ELF-1 (cell line): Measurements from ENCODE around the gene PCDH9.
A peak's percentile ranks its signal among the peaks of the same experiment; 100 is the strongest.

ENCODE experiments used
- DNase-seq: peaks from one replicate; pipeline ENCODE4 v3.0.0-alpha.2; 2016; ENCODE audit warnings: low read depth, low spot score

The PCDH9 gene, protein sequence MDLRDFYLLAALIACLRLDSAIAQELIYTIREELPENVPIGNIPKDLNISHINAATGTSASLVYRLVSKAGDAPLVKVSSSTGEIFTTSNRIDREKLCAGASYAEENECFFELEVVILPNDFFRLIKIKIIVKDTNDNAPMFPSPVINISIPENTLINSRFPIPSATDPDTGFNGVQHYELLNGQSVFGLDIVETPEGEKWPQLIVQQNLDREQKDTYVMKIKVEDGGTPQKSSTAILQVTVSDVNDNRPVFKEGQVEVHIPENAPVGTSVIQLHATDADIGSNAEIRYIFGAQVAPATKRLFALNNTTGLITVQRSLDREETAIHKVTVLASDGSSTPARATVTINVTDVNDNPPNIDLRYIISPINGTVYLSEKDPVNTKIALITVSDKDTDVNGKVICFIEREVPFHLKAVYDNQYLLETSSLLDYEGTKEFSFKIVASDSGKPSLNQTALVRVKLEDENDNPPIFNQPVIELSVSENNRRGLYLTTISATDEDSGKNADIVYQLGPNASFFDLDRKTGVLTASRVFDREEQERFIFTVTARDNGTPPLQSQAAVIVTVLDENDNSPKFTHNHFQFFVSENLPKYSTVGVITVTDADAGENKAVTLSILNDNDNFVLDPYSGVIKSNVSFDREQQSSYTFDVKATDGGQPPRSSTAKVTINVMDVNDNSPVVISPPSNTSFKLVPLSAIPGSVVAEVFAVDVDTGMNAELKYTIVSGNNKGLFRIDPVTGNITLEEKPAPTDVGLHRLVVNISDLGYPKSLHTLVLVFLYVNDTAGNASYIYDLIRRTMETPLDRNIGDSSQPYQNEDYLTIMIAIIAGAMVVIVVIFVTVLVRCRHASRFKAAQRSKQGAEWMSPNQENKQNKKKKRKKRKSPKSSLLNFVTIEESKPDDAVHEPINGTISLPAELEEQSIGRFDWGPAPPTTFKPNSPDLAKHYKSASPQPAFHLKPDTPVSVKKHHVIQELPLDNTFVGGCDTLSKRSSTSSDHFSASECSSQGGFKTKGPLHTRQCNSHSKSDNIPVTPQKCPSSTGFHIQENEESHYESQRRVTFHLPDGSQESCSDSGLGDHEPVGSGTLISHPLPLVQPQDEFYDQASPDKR (N-terminal part only)

DNA sequence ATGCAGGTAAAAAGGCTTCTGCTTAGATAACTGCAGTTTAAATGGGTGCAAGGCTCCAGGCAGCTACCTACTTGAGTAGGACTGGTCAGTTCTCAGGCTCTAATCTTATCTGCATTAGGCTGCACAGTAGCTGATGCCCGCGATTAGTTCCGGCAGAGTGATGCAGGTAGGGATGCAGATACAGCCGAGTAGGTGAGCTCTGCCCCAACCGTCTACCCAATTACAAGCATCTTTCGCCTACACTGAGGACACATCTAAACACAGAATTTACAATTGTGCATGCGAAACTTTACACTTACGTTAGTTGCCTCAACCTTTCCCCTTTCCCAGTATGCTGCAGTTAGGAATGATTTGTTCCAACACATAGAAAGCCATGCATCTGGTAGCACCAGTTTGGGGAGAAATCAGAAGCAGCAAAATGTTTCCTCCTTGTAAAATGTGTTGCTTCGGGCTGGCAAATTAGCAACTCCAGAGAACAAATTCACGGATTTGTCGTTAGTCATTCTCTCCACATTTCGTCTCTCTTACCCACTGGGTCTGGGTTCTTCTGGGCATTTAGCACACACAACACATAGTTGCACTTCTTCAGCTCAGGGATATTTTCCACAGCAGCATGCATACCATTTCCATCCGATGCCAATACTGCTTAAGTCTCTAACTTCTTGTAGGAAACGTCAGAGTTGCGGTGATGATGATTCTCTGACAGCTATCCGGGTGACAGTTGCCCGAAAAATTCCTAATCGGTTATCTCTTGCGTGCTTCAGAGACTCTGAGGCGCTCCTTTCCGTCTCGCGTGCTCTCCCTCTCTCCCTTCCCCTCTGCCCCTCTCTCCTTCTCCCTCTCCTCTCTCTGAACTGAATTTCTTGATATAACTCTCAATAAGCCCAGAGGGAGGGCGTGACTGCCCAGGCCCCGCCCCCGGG is at the start of gene PCDH9:
Gene PCDH9 (minus strand): TSS at position 856 of the 923 bp plus-strand sequence. CDS start 1,896 bp downstream, outside the sequence.
- DNase-seq = peak; percentile 23

DNA sequence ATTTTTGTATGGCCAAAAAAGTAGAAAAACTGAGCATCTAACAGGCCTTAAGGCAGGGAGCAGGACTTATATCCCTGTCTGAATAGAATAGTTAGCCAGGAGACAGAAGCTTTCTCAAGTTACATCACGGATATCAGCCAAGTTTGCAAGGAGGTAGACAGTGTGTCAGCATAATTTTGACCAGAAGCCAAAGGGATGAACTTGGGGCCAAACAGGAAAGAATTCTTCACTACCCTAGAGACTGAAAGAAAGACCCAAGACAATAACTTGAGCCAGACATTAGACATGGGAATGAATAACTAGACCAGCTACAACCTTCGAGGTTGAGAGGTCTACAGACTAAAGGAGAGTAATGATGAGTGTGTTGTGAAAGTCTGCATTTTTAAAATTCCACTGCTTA is 48.1 kb upstream of the PCDH9 start:
- no peak for DNase-seq

DNA sequence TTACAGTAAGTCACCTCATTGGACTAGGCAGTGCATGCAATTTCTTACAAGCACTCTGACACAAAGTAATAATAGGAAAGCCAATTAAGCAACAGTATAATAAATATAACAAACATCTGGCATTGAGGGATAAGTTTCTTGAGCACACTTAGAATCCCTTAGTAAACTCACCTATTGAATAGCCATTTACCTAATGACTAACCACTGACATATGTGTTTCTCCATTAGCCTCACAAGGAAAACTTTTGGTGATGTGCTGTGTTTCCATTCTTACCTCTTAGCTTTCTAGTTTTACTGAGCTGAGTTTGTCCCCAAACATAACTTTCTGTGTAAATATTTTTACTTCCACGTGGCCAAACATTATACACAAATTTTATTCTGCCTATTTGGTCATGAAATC is 47.4 kb upstream of the PCDH9 start:
- DNase-seq = no peak

GRCh38 chr13:67275351-67275960 is 45.3 kb upstream of the PCDH9 start:
- no peak for DNase-seq

DNA sequence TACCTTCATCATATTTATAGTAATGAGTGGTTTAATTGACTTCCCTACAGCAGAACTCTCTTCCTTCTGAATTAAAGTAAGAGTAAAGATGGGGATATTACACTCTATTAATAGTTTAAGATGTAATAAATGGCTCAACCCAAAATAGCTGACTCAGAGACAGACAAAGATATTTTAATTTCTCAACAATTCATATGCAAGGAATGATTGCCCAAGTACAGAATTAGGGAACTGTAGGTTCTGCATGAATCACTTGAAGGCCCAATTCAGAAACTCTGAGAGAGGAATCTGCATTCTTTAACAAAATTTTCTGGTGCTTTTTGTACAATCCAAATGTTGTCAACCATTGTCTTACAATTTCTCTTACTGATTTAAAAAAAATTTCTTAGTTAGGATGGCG is 42.9 kb upstream of the PCDH9 start:
- no peak for DNase-seq

DNA sequence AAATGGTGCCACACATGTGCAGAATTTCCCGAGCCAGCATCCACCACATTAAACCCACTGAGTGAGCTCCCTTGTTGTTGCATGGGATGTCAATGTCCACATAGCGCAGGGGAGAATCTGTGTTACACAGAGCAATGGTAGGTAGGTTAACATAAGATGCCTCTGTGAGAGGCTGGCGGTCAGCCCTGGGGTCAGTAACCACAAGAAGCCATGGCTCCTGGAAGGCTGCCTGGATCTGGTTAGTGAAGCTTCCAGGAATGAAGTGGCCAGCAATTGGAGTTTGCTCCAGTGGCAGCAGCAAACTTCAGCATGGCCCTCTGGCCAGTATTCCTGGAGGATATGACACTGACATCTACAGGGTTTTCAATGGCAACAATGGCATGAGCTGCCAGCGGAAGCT is 37.0 kb upstream of the PCDH9 start:
- DNase-seq = no peak

GRCh38 chr13:67259208-67259607 is 29.1 kb upstream of the PCDH9 start:
- peak; percentile 14 for DNase-seq

- peak; percentile 48 for DNase-seq
Observed at GRCh38 chr13:67258482-67258881, 28.3 kb upstream of the PCDH9 start.

GRCh38 chr13:67238861-67239260 is 8.7 kb upstream of the PCDH9 start:
- no peak for DNase-seq

GRCh38 chr13:67238277-67238859 is 8.2 kb upstream of the PCDH9 start:
- no peak for DNase-seq

GRCh38 chr13:67235265-67235664 is 5.1 kb upstream of the PCDH9 start:
- no peak for DNase-seq

GRCh38 chr13:67232384-67232783 is 2.2 kb upstream of the PCDH9 start:
- DNase-seq = no peak

DNA sequence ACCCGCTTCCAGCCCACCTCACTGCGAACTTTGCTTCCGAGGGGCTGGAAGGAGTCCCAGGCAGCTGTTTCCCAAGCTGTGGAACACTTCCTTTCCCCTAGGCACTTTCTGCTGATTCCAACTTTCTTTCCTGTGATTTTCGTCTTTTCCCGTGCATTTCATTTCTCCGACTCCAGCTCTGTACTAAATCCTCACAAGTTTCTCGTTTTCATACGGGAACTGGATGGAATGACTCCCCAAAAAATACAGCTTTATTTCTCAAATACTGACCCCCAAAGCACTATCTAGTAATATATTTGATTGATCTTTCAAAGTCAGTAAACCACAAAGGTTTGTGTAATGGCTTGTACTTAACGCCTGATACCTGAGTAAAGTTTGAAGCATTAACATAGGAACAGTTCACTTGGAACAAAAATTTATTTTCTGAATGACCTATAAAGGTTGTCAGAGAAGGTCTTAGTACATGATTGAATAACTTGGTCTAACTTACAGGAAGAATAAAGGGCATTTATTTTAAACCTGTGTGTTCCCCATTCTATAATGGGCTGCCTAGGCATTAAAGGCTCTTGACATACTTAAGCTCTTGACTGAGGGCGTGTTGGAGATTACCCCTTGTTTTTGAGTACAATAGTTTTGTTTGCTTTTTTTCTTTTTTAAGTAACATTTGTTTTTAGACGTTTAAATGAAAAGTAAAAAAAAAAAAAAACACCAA is 1.3 kb upstream of the PCDH9 start:
- DNase-seq = no peak

DNA sequence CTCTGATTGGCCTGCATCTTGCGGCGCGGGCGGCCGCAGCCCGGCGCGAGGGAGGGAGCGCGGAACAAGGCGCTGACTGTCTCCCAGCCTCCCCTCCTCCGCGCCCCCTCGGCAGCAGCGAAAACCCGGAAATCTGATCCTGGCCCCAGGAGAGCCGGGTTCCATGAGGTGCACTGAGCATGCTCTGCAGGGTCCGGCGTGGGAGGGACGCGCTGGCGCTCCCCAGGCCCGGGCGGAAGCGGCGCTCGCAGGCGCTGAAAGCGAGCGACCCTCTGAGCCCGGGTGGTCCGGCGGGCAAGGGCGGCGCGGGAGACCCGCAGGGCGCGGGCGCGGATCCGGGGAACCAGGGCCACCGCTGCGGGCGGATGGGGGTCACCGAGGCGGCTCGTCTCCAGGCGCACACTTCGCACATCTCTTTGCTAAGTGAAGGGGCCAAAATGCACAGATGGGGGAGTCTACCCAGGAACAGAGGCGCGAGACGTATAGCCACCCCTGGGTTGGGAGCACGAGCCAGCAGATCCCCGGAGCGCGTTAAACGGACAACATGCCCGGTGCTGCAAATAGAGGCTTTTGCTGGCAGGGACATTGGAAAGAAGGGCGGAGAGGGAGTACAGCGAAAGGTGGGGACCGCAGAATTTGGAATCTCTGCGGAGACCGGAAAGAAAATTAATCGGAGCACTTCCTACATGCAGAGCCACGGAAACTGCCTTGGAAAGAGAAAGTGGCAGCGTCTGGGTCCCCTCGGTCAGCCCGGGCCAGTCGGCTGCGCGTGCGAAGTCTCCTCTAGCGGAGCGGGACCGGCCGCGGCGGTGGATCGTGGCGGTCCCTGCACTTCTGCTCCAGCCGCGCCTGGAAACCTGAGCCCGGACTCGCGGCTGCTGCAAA is 510 bp upstream of the PCDH9 start:
- DNase-seq = peak; percentile 98

GRCh38 chr13:67228916-67229315 is 1.2 kb downstream of the PCDH9 start:
- no peak for DNase-seq

DNA sequence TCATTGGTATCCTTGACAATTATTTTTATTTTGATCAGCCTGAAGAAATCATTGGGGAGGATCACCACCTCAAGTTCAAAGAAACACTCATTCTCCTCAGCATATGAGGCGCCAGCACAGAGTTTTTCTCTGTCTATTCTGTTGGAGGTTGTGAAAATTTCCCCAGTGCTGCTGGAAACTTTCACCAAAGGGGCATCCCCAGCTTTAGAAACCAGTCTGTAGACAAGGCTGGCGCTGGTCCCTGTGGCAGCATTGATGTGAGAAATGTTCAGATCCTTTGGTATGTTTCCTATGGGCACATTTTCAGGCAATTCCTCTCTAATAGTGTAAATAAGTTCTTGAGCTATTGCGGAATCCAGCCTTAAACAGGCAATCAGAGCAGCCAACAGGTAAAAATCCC is 2.1 kb downstream of the PCDH9 start:
- no peak for DNase-seq

DNA sequence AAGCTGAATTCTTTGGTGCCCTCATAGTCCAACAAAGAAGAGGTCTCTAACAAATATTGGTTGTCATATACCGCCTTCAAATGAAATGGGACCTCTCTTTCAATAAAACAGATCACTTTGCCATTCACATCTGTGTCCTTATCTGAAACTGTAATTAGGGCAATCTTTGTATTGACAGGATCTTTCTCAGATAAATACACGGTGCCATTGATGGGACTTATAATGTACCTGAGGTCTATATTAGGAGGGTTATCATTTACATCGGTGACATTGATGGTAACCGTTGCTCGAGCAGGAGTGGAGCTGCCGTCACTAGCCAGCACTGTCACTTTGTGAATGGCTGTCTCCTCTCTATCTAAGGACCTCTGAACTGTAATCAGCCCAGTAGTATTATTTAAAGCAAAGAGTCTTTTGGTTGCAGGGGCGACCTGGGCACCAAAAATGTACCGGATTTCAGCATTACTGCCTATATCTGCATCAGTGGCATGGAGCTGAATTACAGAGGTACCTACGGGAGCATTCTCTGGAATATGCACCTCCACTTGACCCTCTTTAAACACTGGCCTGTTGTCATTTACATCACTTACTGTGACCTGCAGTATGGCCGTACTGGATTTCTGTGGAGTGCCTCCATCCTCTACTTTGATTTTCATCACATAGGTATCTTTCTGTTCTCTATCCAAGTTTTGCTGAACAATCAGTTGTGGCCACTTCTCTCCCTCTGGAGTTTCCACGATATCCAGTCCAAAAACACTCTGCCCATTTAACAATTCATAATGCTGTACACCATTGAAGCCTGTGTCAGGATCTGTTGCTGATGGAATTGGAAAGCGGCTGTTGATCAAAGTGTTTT is 2.8 kb downstream of the PCDH9 start:
- no peak for DNase-seq

DNA sequence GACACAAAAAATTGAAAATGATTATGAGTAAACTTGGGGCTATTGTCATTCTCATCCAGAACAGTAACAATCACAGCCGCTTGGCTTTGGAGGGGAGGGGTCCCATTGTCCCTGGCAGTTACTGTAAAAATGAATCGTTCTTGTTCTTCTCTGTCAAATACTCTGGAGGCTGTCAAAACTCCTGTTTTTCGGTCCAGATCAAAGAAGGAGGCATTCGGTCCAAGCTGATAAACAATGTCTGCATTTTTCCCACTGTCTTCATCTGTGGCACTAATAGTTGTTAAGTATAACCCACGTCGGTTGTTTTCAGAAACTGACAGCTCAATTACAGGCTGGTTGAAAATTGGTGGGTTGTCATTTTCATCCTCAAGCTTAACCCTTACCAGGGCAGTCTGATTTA is 3.4 kb downstream of the PCDH9 start:
- DNase-seq = no peak
